Immature natural killer cell (primary cell): Measurements from ENCODE around the gene DEPDC5. TPM values are rescaled to one million over a fixed set of nuclear protein-coding genes. Genes with fewer than 3 reads are reported as not detected.

ENCODE experiments used
- DNase-seq, 3 donors: peaks; one replicate each; pipeline ENCODE4 v3.0.0; 2022; ENCODE audit warnings: mixed read lengths in 1 of 3
- H3K27ac Mint-ChIP-seq, 6 donors: one replicate each; pipeline ENCODE4 v1.8.0; 2020; ENCODE audit warnings: mixed read lengths in 6 of 6, mild to moderate bottlenecking in 5 of 6, inconsistent platforms in 4 of 6, moderate library complexity in 3 of 6
- H3K27me3 Mint-ChIP-seq, 3 donors: one replicate each; pipeline ENCODE4 v1.8.0; 2020 to 2021; ENCODE audit warnings: low read depth in 3 of 3, mild to moderate bottlenecking in 3 of 3, mixed read lengths in 3 of 3, moderate library complexity in 3 of 3, inconsistent platforms in 1 of 3
- H3K36me3 Mint-ChIP-seq, 3 donors: one replicate each; pipeline ENCODE4 v1.8.0; 2020; ENCODE audit warnings: mixed read lengths in 3 of 3, inconsistent platforms in 2 of 3, mild to moderate bottlenecking in 2 of 3
- H3K4me1 Mint-ChIP-seq, 2 donors: one replicate each; pipeline ENCODE4 v1.8.0; 2020; ENCODE audit warnings: inconsistent platforms in 2 of 2, mild to moderate bottlenecking in 2 of 2, mixed read lengths in 2 of 2, moderate library complexity in 1 of 2
- H3K4me3 Mint-ChIP-seq, 5 donors: one replicate each; pipeline ENCODE4 v1.8.0; 2020; ENCODE audit warnings: mild to moderate bottlenecking in 5 of 5, mixed read lengths in 5 of 5, inconsistent platforms in 3 of 5, moderate library complexity in 3 of 5
- H3K9me3 Mint-ChIP-seq, 6 donors: one replicate each; pipeline ENCODE4 v1.8.0; 2020; ENCODE audit warnings: mild to moderate bottlenecking in 6 of 6, mixed read lengths in 6 of 6, inconsistent platforms in 4 of 6, moderate library complexity in 3 of 6
- polyA plus RNA-seq, 3 donors: library from polyadenylated mRNA; unstranded; fragments of 300-500 nt; fragmentation: Illumina TruSeq; gene quantifications; one replicate each; pipeline ENCODE4 v1.2.3, GENCODE V29; 2021

DEPDC5 gene
- polyA plus RNA-seq, 3 donors from 2014 or later = 3.0 to 14.3 (median 3.9) TPM

DNA sequence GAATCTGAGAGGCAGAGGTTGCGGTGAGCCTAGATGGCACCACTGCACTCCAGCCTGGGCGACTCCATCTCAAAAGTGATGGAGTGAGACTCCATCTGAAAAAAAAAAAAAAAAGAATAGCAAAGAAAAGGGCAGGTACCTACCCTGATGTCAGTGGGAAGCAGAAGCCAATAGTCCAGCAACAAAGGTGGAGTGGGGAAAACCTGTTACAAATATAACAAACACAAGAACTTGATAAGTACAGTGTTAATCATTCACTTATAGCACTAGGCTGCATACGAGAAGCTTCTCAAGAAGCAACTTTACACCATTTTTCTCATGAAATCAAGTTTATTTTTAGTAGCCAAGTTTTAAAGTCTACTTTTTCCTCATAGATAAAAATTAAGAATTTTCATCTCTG, 128.0 kb downstream of the DEPDC5 start:
- peaks cover 23 to 44% (median 37%) of the 10 kb centered on the region in 3 donors for H3K36me3 Mint-ChIP-seq
- no peak overlapping the region for H3K4me3 Mint-ChIP-seq
- peaks cover 0 to 1% (median 0%) of the 10 kb centered on the region in 6 donors for H3K9me3 Mint-ChIP-seq
- H3K4me1 Mint-ChIP-seq = peaks cover 10 to 29% of the 10 kb centered on the region in 2 donors
- H3K27me3 Mint-ChIP-seq = no peaks in the 10 kb centered on the region
- DNase-seq = no peak
- no peak overlapping the region for H3K27ac Mint-ChIP-seq

GRCh38 chr22:31882971-31883370, 129.2 kb downstream of the DEPDC5 start:
- Mint-ChIP-seq H3K4me3 (no peak overlapping the region), H3K36me3 (peaks cover 28 to 50% (median 42%) of the 10 kb centered on the region in 3 donors), H3K27ac (peak overlapping the region in 1 of 6 donors; percentile 29), H3K4me1 (peaks cover 10 to 29% of the 10 kb centered on the region in 2 donors), H3K9me3 (peaks cover 0 to 1% (median 0%) of the 10 kb centered on the region in 6 donors), H3K27me3 (no peaks in the 10 kb centered on the region)
- DNase-seq = no peak

GRCh38 chr22:31883989-31884388, 130.2 kb downstream of the DEPDC5 start:
- Mint-ChIP-seq H3K9me3 (peaks cover 0 to 1% (median 0%) of the 10 kb centered on the region in 6 donors), H3K36me3 (peaks cover 31 to 48% (median 40%) of the 10 kb centered on the region in 3 donors), H3K27me3 (no peaks in the 10 kb centered on the region), H3K4me1 (peaks cover 10 to 29% of the 10 kb centered on the region in 2 donors), H3K4me3 (no peak overlapping the region), H3K27ac (peak overlapping the region in 2 of 6 donors; percentile 38 to 70)
- DNase-seq = no peak

DNA sequence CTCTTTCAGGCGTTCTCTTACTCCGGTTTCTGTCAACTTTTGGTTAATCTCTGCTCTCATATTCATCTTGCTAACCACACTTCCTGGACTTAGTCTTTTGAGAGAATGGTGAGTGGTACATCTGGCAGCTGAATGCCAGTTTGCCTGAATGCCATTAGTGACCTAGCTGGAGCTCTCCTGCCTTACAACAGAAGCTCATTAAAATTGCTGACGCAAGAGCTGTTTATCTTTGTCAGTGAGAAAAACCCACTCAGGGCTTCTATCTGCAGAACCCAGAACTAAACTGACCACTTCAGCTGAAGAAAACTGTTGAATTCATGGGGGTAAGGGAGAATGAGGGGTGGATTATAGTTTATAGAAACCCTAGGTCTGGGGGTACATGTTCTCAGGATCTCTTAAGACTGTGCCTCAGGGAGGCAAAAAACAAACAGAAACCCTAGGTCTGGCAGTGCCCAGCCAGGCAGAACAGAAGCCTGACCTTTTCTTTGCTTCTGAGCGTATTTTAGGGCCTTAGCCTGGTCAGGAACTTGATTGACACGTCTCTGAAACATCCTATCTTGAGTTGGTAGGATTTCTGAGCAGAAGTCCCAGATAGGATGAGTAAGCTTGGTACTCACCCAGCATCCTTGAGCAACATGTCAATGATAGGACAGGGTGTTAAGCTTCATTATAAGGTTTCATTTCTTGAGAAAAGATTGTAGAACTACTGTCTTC, 137.7 kb downstream of the DEPDC5 start:
- no peaks in the 10 kb centered on the region for H3K9me3 Mint-ChIP-seq
- H3K27me3 Mint-ChIP-seq = no peaks in the 10 kb centered on the region
- peaks cover 4 to 7% of the 10 kb centered on the region in 2 donors for H3K4me1 Mint-ChIP-seq
- H3K4me3 Mint-ChIP-seq = no peak overlapping the region
- peaks cover 20 to 39% (median 35%) of the 10 kb centered on the region in 3 donors for H3K36me3 Mint-ChIP-seq
- H3K27ac Mint-ChIP-seq = peak overlapping the region in 1 of 6 donors; percentile 12
- no peak for DNase-seq

DNA sequence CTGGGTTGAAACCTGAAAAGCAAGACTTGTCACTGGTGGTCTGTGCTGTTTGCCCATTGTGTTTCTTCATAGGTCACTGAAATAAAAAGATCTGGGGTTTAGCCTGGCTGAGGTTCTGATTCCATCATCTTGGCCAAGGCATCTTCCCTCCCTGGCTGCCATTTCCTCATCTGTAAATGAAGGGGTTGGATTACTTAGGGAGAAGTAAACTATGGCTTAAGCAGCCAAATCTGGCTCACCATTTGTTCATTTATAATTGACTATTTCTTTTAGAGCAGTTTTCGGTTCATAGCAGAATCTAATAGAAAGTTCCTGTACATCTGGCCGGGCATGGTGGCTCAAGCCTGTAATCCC, 138.2 kb downstream of the DEPDC5 start:
- Mint-ChIP-seq H3K4me1 (peaks cover 4 to 7% of the 10 kb centered on the region in 2 donors), H3K4me3 (no peak overlapping the region), H3K27me3 (no peaks in the 10 kb centered on the region), H3K27ac (no peak overlapping the region), H3K9me3 (no peaks in the 10 kb centered on the region), H3K36me3 (peaks cover 20 to 39% (median 35%) of the 10 kb centered on the region in 3 donors)
- no peak for DNase-seq

DNA sequence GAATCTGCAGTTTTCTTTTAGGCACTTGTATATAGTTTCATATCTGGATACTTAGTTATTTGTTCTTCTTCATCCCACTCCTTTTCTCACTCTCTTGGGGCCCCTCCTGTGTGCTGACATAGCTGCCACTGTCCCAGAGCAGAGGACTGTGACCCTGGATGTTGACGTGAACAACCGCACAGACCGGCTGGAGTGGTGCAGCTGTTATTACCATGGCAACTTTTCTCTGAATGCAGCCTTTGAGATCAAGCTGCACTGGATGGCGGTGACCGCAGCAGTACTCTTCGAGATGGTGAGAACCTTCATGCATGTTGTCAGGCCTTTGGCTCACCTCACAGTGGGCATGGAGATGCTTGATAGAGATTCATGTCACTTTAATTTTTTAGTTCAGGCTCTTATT, 139.6 kb downstream of the DEPDC5 start:
- H3K4me3 Mint-ChIP-seq = no peak overlapping the region
- no peak for DNase-seq
- no peaks in the 10 kb centered on the region for H3K9me3 Mint-ChIP-seq
- peaks cover 4 to 7% of the 10 kb centered on the region in 2 donors for H3K4me1 Mint-ChIP-seq
- no peaks in the 10 kb centered on the region for H3K27me3 Mint-ChIP-seq
- H3K36me3 Mint-ChIP-seq = peaks cover 20 to 38% (median 36%) of the 10 kb centered on the region in 3 donors
- H3K27ac Mint-ChIP-seq = no peak overlapping the region

GRCh38 chr22:31895411-31896123, 141.7 kb downstream of the DEPDC5 start:
- no peaks in the 10 kb centered on the region for H3K9me3 Mint-ChIP-seq
- peaks cover 18 to 38% (median 28%) of the 10 kb centered on the region in 3 donors for H3K36me3 Mint-ChIP-seq
- no peaks in the 10 kb centered on the region for H3K27me3 Mint-ChIP-seq
- H3K27ac Mint-ChIP-seq = no peak overlapping the region
- no peak overlapping the region for H3K4me3 Mint-ChIP-seq
- DNase-seq = no peak
- peaks cover 4 to 7% of the 10 kb centered on the region in 2 donors for H3K4me1 Mint-ChIP-seq

DNA sequence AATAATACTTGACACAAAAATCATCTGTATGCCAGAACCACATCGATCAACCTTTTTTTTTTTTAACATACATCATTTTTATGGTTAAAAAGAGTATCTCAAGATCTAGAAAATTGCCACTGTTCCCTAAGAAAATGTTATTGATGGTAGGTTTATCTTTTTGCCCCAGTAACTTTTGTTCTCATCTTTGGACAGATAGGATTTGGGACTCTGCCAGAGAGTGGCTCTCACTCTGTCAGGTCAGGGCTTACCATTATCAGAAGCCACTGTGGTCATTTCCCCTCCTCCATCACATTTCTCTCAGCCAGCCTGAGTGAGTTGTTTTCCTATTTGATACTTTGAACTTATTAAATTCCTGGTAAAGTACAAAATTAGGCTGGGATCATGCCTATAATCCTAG, 142.7 kb downstream of the DEPDC5 start:
- Mint-ChIP-seq H3K36me3 (peaks cover 18 to 33% (median 24%) of the 10 kb centered on the region in 3 donors), H3K27me3 (no peaks in the 10 kb centered on the region), H3K9me3 (no peaks in the 10 kb centered on the region), H3K27ac (no peak overlapping the region), H3K4me1 (peaks cover 0 to 1% of the 10 kb centered on the region in 2 donors), H3K4me3 (no peak overlapping the region)
- DNase-seq = no peak

DNA sequence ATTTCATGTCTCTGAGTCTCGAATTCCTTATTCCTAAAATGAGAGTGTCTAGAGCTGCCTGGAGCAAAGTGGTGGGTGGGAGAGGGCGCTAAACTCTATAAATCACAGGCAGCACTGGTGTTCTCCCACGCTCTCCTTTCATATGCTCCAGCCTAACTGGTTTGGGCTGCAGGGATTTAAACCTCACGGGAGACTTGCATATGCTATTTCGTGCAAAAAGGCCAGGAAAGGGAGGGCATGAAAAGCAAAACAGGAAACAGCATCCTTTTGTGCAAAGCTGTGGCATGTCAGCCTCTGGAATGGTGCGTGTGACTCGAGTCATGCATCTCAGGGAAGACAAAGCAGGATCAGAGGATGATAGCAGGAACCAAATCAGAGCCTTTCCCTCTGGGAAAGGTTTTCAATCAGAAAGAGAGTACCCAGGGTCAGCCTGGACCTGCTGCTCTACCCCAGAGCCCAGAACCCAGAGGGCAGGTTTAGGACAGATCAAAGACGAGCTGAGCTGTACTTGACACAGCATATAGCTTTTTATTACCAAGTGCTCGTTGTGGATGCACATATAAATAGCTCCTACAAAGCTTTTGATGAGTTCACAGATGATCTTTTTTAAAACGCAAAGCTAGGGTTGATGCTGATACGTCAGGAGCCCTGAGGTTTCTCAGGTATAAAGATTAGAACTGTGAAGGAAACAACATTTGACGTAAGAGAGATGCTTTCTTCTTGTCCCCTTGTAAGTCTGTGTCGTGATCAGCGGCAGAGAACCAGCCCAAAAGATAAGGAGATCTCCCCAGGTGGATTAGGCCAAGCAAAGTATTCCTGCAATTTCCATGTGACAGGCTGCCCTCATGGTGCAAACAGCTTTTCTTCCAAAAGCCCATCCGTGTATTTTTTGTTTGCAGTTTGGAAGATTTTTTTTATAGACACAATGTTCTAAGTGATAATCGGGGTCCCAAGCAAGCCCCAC, 144.3 kb downstream of the DEPDC5 start:
- peaks cover 18 to 35% (median 24%) of the 10 kb centered on the region in 3 donors for H3K36me3 Mint-ChIP-seq
- no peak overlapping the region for H3K4me3 Mint-ChIP-seq
- H3K9me3 Mint-ChIP-seq = no peaks in the 10 kb centered on the region
- no peak overlapping the region for H3K27ac Mint-ChIP-seq
- H3K27me3 Mint-ChIP-seq = no peaks in the 10 kb centered on the region
- no peaks in the 10 kb centered on the region for H3K4me1 Mint-ChIP-seq
- no peak for DNase-seq

DNA sequence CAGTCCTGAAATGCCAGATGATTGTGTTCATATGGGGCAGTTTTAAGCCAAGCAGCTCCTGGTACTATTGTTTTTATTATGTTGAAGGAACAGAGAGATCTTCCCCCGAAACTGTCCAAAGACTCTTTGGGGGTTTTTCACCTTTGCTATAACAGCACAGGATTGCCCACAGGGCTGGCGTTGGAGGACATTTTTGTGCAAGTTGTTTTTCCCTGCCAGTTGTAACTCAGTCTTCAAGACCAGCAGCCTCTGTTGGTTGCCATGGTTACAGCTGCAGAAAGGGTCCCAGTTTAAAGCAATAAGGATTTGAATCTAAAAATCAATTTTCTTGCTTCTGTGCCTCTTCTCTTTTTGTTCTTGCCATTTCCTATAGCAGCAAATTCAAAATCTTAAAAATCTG, 145.1 kb downstream of the DEPDC5 start:
- H3K9me3 Mint-ChIP-seq = no peaks in the 10 kb centered on the region
- H3K4me3 Mint-ChIP-seq = no peak overlapping the region
- H3K36me3 Mint-ChIP-seq = peaks cover 18 to 30% (median 25%) of the 10 kb centered on the region in 3 donors
- H3K4me1 Mint-ChIP-seq = no peaks in the 10 kb centered on the region
- H3K27ac Mint-ChIP-seq = no peak overlapping the region
- DNase-seq = no peak
- no peaks in the 10 kb centered on the region for H3K27me3 Mint-ChIP-seq

GRCh38 chr22:31899669-31900068, 145.8 kb downstream of the DEPDC5 start:
- Mint-ChIP-seq H3K4me3 (no peak overlapping the region), H3K4me1 (no peaks in the 10 kb centered on the region), H3K9me3 (no peaks in the 10 kb centered on the region), H3K27me3 (peaks cover 0 to 2% (median 0%) of the 10 kb centered on the region in 3 donors), H3K36me3 (peaks cover 18 to 35% (median 25%) of the 10 kb centered on the region in 3 donors), H3K27ac (no peak overlapping the region)
- DNase-seq = no peak

GRCh38 chr22:31901388-31902137, 147.7 kb downstream of the DEPDC5 start:
- Mint-ChIP-seq H3K27ac (no peak overlapping the region), H3K4me3 (no peak overlapping the region), H3K4me1 (no peaks in the 10 kb centered on the region), H3K9me3 (no peaks in the 10 kb centered on the region), H3K36me3 (peaks cover 11 to 34% (median 13%) of the 10 kb centered on the region in 3 donors), H3K27me3 (peaks cover 0 to 4% (median 2%) of the 10 kb centered on the region in 3 donors)
- DNase-seq = no peak

DNA sequence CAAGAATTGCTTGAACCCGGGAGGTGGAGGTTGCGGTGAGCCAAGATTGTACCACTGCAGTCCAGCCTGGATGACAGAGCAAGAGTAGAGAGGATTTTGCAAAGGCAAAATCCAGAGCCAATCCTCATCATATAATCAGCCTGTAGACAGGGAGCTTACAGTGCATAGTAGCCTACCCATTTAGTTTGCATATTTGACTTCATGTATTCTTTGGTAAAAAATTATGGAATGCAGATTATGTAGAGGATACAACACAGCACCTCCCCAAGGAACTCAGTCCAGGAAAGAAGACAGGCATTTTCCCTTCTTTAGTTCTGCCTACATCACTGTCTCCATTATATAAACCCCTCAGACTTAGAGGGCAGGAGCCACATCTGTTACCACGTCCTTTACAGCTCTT, 150.8 kb downstream of the DEPDC5 start:
- H3K27me3 Mint-ChIP-seq = peaks cover 0 to 7% (median 4%) of the 10 kb centered on the region in 3 donors
- H3K9me3 Mint-ChIP-seq = no peaks in the 10 kb centered on the region
- H3K4me3 Mint-ChIP-seq = no peak overlapping the region
- no peak overlapping the region for H3K27ac Mint-ChIP-seq
- no peak for DNase-seq
- H3K36me3 Mint-ChIP-seq = peaks cover 12 to 37% (median 12%) of the 10 kb centered on the region in 3 donors
- no peaks in the 10 kb centered on the region for H3K4me1 Mint-ChIP-seq
